ENCODE measurements around the gene SLC4A8. TPM values are rescaled to one million over a fixed set of nuclear protein-coding genes. Genes with fewer than 3 reads are reported as not detected.
"Not testable (repeated sequence)": the region's sequence is repeated elsewhere in the genome, so short reads cannot be mapped to it uniquely, and the experiment has no call there.

The SLC4A8 gene
- total RNA-seq, 1 experiment from 2014 or later: 0.11 TPM

GRCh38 chr12:51450333-51450732 lies 25.7 kb downstream of the SLC4A8 start:
- DNase-seq (ENCODE audit: low read depth, low spot score): no peak
- in situ Hi-C loops (cut with HindIII; ENCODE audit: low pct_unique_long_range_greater_than_20kb, low sequenced_read_pairs): no loop called here

- in situ Hi-C loops (cut with HindIII; ENCODE audit: low pct_unique_long_range_greater_than_20kb, low sequenced_read_pairs): no loop called here
- no peak for DNase-seq (ENCODE audit: low read depth, low spot score)
These were observed 26.2 kb downstream of the SLC4A8 start for GRCh38 chr12:51450806-51451205.

GRCh38 chr12:51454016-51454415 lies 29.4 kb downstream of the SLC4A8 start:
- in situ Hi-C loops (cut with HindIII; ENCODE audit: low pct_unique_long_range_greater_than_20kb, low sequenced_read_pairs); DNase-seq (ENCODE audit: low read depth, low spot score): not testable (repeated sequence)

GRCh38 chr12:51455050-51455449 lies 30.4 kb downstream of the SLC4A8 start:
- in situ Hi-C loops (cut with HindIII; ENCODE audit: low pct_unique_long_range_greater_than_20kb, low sequenced_read_pairs); DNase-seq (ENCODE audit: low read depth, low spot score): not testable (repeated sequence)

DNA sequence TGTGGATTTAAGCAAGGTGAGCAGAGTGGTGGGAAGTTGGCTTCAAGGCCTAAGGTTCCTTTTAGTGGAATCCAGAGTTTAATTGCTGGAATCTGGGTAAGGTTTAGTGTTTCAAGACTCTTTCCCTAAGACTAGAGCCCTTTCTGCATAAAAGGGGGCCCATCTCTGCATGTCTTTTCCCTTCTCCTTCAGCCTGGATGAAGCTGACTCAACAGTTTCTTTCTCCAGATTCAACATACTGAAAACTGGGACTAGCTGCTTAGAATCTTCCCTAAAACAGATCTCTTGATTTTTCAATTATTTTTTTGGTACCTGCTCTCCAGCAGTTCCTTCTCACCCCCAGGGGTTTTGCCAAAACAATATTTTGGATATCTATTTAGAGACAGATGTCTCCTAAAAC lies 34.0 kb downstream of the SLC4A8 start:
- in situ Hi-C loops (cut with HindIII; ENCODE audit: low pct_unique_long_range_greater_than_20kb, low sequenced_read_pairs): no loop called here
- DNase-seq (ENCODE audit: low read depth, low spot score): no peak

DNA sequence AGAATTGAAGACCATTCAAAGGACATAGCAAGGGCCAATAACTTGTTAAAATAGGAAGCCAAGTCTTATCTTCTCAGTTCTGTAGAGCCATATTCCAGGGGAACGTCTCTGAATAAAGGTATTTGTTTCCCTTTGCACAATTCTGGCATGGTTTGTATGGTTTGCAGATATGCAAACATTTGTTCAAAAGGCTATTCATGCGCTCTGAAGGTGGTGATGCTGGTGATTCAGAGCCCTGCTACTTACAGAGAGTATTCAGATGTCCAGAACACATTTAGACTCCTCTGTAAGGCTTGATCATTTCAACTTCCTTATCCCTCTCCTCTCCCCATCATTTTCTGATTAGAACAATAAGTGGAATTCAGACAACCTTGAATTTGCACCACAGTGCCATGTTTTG lies 35.9 kb downstream of the SLC4A8 start:
- DNase-seq (ENCODE audit: low read depth, low spot score): peak; percentile 81
- in situ Hi-C loops (cut with HindIII; ENCODE audit: low pct_unique_long_range_greater_than_20kb, low sequenced_read_pairs): no loop called here

DNA sequence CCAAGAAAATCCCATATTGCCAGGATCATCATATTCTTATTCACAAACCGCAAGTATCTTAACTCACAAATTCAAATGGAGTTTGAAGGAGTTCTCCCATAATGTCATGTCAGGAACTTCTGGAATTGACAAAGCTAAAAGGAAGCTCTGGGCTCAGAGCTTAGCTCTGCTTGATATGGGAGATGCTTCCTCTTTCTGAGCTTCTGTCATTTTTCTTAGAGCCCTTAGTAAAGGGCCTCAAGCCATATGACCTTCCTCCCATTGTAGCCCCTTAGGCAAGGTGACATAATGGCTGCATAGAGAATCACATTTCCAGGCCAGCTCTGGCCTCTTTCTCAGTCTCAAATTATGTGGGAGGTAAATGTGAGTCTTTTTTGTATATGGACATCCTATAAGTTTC lies 40.9 kb downstream of the SLC4A8 start:
- DNase-seq (ENCODE audit: low read depth, low spot score): no peak
- in situ Hi-C loops (cut with HindIII; ENCODE audit: low pct_unique_long_range_greater_than_20kb, low sequenced_read_pairs): no loop called here

DNA sequence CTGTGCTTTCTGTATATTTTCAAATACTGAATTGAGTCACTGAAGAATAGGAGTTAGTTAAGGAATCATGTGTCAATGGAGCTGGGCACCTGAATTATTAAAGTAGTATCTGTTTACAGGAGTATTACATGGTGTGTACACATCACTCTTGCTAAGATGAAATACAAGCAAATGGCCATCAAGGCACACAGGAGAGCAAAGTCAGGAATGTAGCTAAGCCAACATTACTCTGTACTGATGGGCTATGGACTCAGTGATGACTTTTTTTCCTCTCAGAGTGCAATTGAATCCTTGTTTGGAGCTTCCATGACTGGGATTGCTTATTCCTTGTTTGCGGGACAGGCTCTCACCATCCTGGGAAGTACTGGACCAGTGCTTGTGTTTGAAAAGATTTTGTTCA lies 45.5 kb downstream of the SLC4A8 start:
- DNase-seq (ENCODE audit: low read depth, low spot score): no peak
- in situ Hi-C loops (cut with HindIII; ENCODE audit: low pct_unique_long_range_greater_than_20kb, low sequenced_read_pairs): no loop called here

- in situ Hi-C loops (cut with HindIII; ENCODE audit: low pct_unique_long_range_greater_than_20kb, low sequenced_read_pairs): no loop called here
- DNase-seq (ENCODE audit: low read depth, low spot score): no peak
These were observed 46.7 kb downstream of the SLC4A8 start for GRCh38 chr12:51471111-51471864.

GRCh38 chr12:51472984-51473383 lies 48.4 kb downstream of the SLC4A8 start:
- in situ Hi-C loops (cut with HindIII; ENCODE audit: low pct_unique_long_range_greater_than_20kb, low sequenced_read_pairs): no loop called here
- DNase-seq (ENCODE audit: low read depth, low spot score): no peak

- in situ Hi-C loops (cut with HindIII; ENCODE audit: low pct_unique_long_range_greater_than_20kb, low sequenced_read_pairs): no loop called here
- DNase-seq (ENCODE audit: low read depth, low spot score): no peak
These were observed 49.3 kb downstream of the SLC4A8 start for GRCh38 chr12:51473947-51474346.

GRCh38 chr12:51475543-51475942 lies 50.9 kb downstream of the SLC4A8 start:
- in situ Hi-C loops (cut with HindIII; ENCODE audit: low pct_unique_long_range_greater_than_20kb, low sequenced_read_pairs): no loop called here
- no peak for DNase-seq (ENCODE audit: low read depth, low spot score)

GRCh38 chr12:51480978-51481377 lies 56.3 kb downstream of the SLC4A8 start:
- no peak for DNase-seq (ENCODE audit: low read depth, low spot score)
- in situ Hi-C loops (cut with HindIII; ENCODE audit: low pct_unique_long_range_greater_than_20kb, low sequenced_read_pairs): no loop called here

DNA sequence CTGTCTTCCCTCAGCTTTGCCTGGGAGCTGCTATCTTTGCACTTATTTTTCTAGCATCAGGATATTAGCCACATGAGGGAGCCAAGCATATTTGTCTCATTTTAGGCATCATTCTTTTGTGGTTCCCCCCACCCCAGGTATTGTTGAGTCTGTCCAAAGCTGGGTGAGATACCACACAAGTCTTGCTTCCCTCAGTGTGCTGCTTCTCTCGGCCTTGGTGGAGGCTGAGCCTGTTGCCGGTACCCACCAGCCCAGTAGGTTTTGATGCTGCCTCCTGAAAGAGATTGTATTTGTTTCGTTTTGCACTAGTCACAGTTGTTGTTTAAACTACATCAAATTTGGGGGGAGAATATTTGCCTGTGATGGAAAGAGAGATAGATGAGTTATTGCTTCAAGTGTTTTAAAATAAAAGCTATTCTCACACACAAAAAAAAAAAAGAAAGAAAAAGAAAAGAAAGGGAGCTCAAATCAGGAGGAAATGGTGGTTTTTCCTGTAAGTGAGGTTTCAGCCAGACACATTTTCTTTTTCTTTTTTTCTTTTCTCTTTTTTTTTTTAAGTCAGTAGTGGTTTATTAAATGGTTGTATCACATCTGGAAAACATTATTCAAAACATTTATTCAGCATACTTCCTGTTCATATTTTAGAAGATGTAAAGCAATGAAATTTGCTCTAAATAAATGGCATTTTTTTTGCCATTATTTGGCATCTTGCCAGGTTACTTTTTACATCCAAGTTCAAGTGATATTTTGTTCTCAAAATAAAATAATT lies 58.5 kb downstream of the SLC4A8 start:
- no peak for DNase-seq (ENCODE audit: low read depth, low spot score)
- in situ Hi-C loops (cut with HindIII; ENCODE audit: low pct_unique_long_range_greater_than_20kb, low sequenced_read_pairs): no loop called here

DNA sequence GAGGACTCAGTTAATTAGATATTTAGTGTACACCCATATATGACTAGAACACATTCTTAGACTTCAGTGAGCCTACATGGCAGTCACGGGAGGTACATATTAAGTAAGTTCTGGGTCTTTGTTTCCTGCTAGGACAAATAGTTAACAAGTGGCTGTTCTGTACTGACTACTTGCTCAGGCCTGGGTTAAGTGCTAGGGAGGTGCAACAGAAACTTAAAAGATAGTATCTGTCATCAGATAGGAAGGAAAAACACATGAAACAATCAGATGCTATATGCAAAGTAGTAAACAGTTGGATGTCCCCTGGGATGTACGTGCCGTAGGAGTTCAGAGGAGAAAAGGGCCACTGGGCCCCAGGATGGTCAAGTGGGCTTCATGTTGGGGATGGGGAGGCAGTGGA lies 59.5 kb downstream of the SLC4A8 start:
- DNase-seq (ENCODE audit: low read depth, low spot score): no peak
- in situ Hi-C loops (cut with HindIII; ENCODE audit: low pct_unique_long_range_greater_than_20kb, low sequenced_read_pairs): no loop called here

DNA sequence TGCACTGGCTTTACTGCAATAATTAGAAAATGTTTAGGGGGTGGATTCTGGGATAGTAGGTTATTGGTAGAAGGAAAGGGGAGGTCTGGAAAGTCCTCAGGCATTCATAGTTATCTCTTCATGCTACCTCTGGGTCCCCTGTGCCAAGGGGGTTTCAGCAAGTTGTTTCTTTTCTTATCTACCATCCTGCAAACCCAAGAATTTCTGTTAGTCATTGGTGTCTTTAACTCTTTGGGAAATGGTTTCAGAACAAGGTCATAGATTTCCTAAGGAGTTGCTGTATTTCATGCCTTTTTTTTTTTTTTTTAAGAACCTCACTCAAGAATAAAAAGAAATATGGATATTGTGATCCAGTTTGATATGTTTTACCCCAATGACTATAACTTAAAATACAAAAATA lies 63.6 kb downstream of the SLC4A8 start:
- in situ Hi-C loops (cut with HindIII; ENCODE audit: low pct_unique_long_range_greater_than_20kb, low sequenced_read_pairs): no loop called here

GRCh38 chr12:51493281-51493680 lies 68.7 kb downstream of the SLC4A8 start:
- in situ Hi-C loops (cut with HindIII; ENCODE audit: low pct_unique_long_range_greater_than_20kb, low sequenced_read_pairs): no loop called here
- no peak for DNase-seq (ENCODE audit: low read depth, low spot score)

More for the DNA sequence above, 63.6 kb downstream of the SLC4A8 start:
- no peak for DNase-seq (ENCODE audit: low read depth, low spot score)

- DNase-seq (ENCODE audit: low read depth, low spot score): no peak
- in situ Hi-C loops (cut with HindIII; ENCODE audit: low pct_unique_long_range_greater_than_20kb, low sequenced_read_pairs): no loop called here
These were observed 72.3 kb downstream of the SLC4A8 start for GRCh38 chr12:51496895-51497294.

GRCh38 chr12:51504851-51505250 lies 80.2 kb downstream of the SLC4A8 start:
- no peak for DNase-seq (ENCODE audit: low read depth, low spot score)
- in situ Hi-C loops (cut with HindIII; ENCODE audit: low pct_unique_long_range_greater_than_20kb, low sequenced_read_pairs): no loop called here
